Renal cortical epithelial cell (primary cell): ENCODE data around the gene NELFE. TPM values are rescaled to one million over a fixed set of nuclear protein-coding genes. Genes with fewer than 3 reads are reported as not detected.

ENCODE experiments used
- DNase-seq: peaks from one replicate; pipeline ENCODE4 v3.0.0-alpha.2; 2011; ENCODE audit warnings: low read depth
- total RNA-seq: library from RNA; depleted of rRNA; stranded (reverse); fragments of >200 nt; gene quantifications from 2 replicates; pipeline ENCODE4 v1.2.3, GENCODE V29; 2014

NELFE gene
- total RNA-seq, 1 donor from 2014 or later: 92.3 TPM

GRCh38 chr6:31972709-31973350 lies 14.1 kb upstream of the NELFE start:
- peak; percentile 16 for DNase-seq

GRCh38 chr6:31971993-31972708 lies 13.4 kb upstream of the NELFE start, which contains the start of gene DXO:
Gene DXO (minus strand): TSS chr6:31972138. CDS start chr6:31971675, 463 bp downstream.
- peak; percentile 95 for DNase-seq

- DNase-seq: no peak
These were observed 12.7 kb upstream of the NELFE start for GRCh38 chr6:31971279-31971992.

- DNase-seq: no peak
These were observed 12.0 kb upstream of the NELFE start for GRCh38 chr6:31970604-31971271.

- no peak for DNase-seq
These were observed 11.2 kb upstream of the NELFE start for GRCh38 chr6:31969712-31970603.

GRCh38 chr6:31968791-31969711 lies 10.3 kb upstream of the NELFE start:
- no peak for DNase-seq

- no peak for DNase-seq
These were observed 9.6 kb upstream of the NELFE start for GRCh38 chr6:31968326-31968725.

- DNase-seq: no peak
These were observed 9.2 kb upstream of the NELFE start for GRCh38 chr6:31967926-31968320.

GRCh38 chr6:31966997-31967925 lies 8.5 kb upstream of the NELFE start:
- no peak for DNase-seq

- no peak for DNase-seq
These were observed 7.7 kb upstream of the NELFE start for GRCh38 chr6:31966506-31966905.

GRCh38 chr6:31965700-31966099 lies 6.9 kb upstream of the NELFE start:
- DNase-seq: no peak

- no peak for DNase-seq
These were observed 5.2 kb upstream of the NELFE start for GRCh38 chr6:31963921-31964320.

GRCh38 chr6:31961616-31962015 lies 2.8 kb upstream of the NELFE start:
- no peak for DNase-seq

- no peak for DNase-seq
These were observed 395 bp downstream of the NELFE start for GRCh38 chr6:31958412-31958740.

- no peak for DNase-seq
These were observed 2.0 kb downstream of the NELFE start for GRCh38 chr6:31956796-31957195.

- DNase-seq: no peak
These were observed 4.3 kb downstream of the NELFE start for GRCh38 chr6:31954511-31954910.

GRCh38 chr6:31952890-31953289 lies 5.9 kb downstream of the NELFE start:
- no peak for DNase-seq

- peak; percentile 44 for DNase-seq
These were observed 6.5 kb downstream of the NELFE start for GRCh38 chr6:31952140-31952805.
